HG02759 (cell line): Measurements from ENCODE around the gene ADRM1.
A peak's percentile ranks its signal among the peaks of the same experiment; 100 is the strongest.

ENCODE experiments used
- ATAC-seq: cut with Tn5 transposase; IDR thresholded peaks from one replicate; pipeline ENCODE4 v1.9.1; 2021; ENCODE audit warnings: mild to moderate bottlenecking, moderate library complexity; ENCODE audit not compliant: unreplicated experiment

Gene ADRM1

GRCh38 chr20:62297449-62298227, 5.2 kb upstream of the ADRM1 start:
- ATAC-seq = no peak

GRCh38 chr20:62298577-62299249, 4.1 kb upstream of the ADRM1 start:
- no peak for ATAC-seq

- ATAC-seq = no peak
These were observed 3.0 kb upstream of the ADRM1 start for GRCh38 chr20:62299666-62300236.

- ATAC-seq = no peak
These were observed 2.5 kb upstream of the ADRM1 start for GRCh38 chr20:62300319-62300718.

GRCh38 chr20:62301111-62301668, 1.6 kb upstream of the ADRM1 start:
- no peak for ATAC-seq

- peak; percentile 35 for ATAC-seq
These were observed 940 bp upstream of the ADRM1 start for GRCh38 chr20:62301773-62302340.

- no peak for ATAC-seq
These were observed 204 bp downstream of the ADRM1 start for GRCh38 chr20:62303062-62303339.

- peak; percentile 6 for ATAC-seq
These were observed 786 bp downstream of the ADRM1 start for GRCh38 chr20:62303340-62304226.

- ATAC-seq = no peak
These were observed 1.7 kb downstream of the ADRM1 start for GRCh38 chr20:62304331-62305148.

GRCh38 chr20:62305149-62305764, 2.5 kb downstream of the ADRM1 start:
- ATAC-seq = no peak

- ATAC-seq = no peak
These were observed 3.1 kb downstream of the ADRM1 start for GRCh38 chr20:62305765-62306413.

- ATAC-seq = no peak
These were observed 3.8 kb downstream of the ADRM1 start for GRCh38 chr20:62306414-62307187.

GRCh38 chr20:62307226-62308101, 4.7 kb downstream of the ADRM1 start:
- ATAC-seq = no peak

- no peak for ATAC-seq
These were observed 5.5 kb downstream of the ADRM1 start for GRCh38 chr20:62308102-62308822.

- no peak for ATAC-seq
These were observed 6.6 kb downstream of the ADRM1 start for GRCh38 chr20:62309198-62309944.
